IgD-negative memory B cell (primary cell): ENCODE data around the gene SLC26A5. TPM values are rescaled to one million over a fixed set of nuclear protein-coding genes. Genes with fewer than 3 reads are reported as not detected.
"Not testable (repeated sequence)": the region's sequence is repeated elsewhere in the genome, so short reads cannot be mapped to it uniquely, and the experiment has no call there.

Experiments
- H3K27ac Mint-ChIP-seq, 3 donors: one replicate each; pipeline ENCODE4 v1.8.0; 2020 to 2022; ENCODE audit warnings: mild to moderate bottlenecking in 3 of 3, mixed read lengths in 3 of 3, moderate library complexity in 1 of 3
- H3K27me3 Mint-ChIP-seq: one replicate; pipeline ENCODE4 v1.8.0; 2021; ENCODE audit warnings: mixed read lengths
- H3K36me3 Mint-ChIP-seq: one replicate; pipeline ENCODE4 v1.8.0; 2020; ENCODE audit warnings: mild to moderate bottlenecking, mixed read lengths
- H3K4me1 Mint-ChIP-seq, 3 donors: one replicate each; pipeline ENCODE4 v1.8.0; 2020 to 2022; ENCODE audit warnings: mixed read lengths in 3 of 3, mild to moderate bottlenecking in 1 of 3
- H3K4me3 Mint-ChIP-seq, 4 donors: one replicate each; pipeline ENCODE4 v1.8.0; 2020 to 2022; ENCODE audit warnings: mild to moderate bottlenecking in 4 of 4, mixed read lengths in 4 of 4, moderate library complexity in 3 of 4
- H3K9me3 Mint-ChIP-seq, 3 donors: one replicate each; pipeline ENCODE4 v1.8.0; 2020 to 2021; ENCODE audit warnings: mixed read lengths in 3 of 3, mild to moderate bottlenecking in 1 of 3
- polyA plus RNA-seq: library from polyadenylated mRNA; unstranded; fragments of 300-500 nt; fragmentation: Illumina TruSeq; gene quantifications from one replicate; pipeline ENCODE4 v1.2.3, GENCODE V29; 2021

The SLC26A5 gene
- polyA plus RNA-seq, 1 donor from 2014 or later: not detected

DNA sequence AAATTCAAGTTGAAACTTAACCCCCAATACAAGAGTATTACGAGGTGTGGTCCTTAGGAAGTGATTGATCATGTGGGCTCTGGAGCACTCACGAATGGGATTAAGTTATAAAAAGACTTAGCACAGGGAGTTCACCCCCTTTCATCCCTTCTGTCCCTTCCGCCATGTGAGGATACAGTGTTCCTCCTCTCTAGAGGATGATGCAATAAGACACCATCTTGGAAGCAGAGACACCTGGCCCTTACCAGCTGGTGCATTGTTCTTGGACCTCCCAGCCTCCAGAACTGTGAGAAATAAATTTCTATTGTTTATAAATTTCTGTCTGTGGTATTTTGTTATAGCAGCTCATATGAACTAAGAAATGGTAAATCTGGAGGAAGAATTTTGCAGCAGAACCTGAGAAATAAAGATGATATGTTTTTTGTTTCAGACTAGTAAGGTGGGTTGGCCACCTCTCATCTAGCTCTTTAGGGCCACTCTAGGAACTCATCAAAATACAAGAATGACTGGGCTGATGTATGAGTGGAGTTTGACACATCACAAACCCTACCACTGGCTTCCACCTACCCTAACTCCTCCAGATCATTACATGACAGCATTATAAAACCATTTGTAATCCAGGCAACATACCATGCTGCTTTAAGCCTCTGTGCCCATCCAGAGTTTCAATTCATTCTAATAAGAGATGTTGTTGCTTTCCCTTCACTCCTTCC lies 22.4 kb downstream of the SLC26A5 start:
- Mint-ChIP-seq H3K27me3 (peaks cover 5% of the 10 kb centered on the region), H3K36me3 (peaks cover 2% of the 10 kb centered on the region)

DNA sequence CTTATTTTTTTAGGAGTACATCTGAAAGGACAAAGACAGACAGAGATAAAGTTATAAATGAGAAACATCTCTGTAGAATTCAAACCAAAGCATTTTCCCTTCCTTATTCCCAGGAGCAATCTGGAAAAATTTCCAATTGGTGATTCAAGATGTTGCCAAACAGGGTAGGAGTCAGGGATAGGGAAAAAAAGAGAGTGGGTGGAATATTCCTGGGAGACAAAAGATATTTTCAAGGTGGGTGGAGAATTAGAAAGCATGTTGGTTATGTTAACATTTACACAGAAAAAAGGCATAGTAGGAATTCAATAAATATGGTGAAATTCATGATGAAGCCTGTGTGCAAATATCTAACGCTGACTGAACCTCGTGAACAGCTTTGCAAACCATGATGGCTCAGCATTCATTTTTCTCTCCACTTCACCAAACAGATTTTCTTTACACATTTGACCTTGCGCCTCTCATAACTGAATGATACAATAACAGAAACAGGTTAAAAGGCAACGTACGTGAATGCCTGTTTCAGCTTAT lies 25.1 kb downstream of the SLC26A5 start:
- H3K4me3 Mint-ChIP-seq: no peak overlapping the region
- H3K27ac Mint-ChIP-seq: no peak overlapping the region
- H3K27me3 Mint-ChIP-seq: peaks cover 6% of the 10 kb centered on the region
- H3K9me3 Mint-ChIP-seq: no peaks in the 10 kb centered on the region
- H3K36me3 Mint-ChIP-seq: no peaks in the 10 kb centered on the region
- no peaks in the 10 kb centered on the region for H3K4me1 Mint-ChIP-seq

More for the DNA sequence above, 22.4 kb downstream of the SLC26A5 start:
- Mint-ChIP-seq H3K9me3 (no peaks in the 10 kb centered on the region), H3K4me3 (no peak overlapping the region), H3K27ac (no peak overlapping the region), H3K4me1 (no peaks in the 10 kb centered on the region)

DNA sequence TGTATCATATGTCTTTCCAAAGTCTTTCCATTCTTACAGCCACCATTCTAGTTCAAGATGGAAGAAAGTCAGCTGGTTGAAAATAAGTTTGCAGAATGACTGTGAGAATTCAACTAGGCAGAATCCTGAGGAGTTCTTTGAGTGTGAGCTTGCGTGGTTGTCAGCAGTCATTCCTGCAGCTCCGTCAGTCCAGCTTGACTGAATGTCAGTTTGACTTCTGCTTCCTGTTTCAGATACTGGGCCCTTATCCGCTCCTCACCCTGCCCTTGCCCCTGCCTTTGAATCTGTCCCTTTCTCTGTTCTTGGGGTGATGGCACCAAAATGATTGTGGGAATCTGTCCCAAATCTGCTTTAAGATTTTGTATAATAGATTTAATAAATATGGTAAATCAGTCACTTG lies 27.8 kb downstream of the SLC26A5 start:
- Mint-ChIP-seq H3K36me3 (no peaks in the 10 kb centered on the region), H3K27ac (no peak overlapping the region), H3K4me1 (no peaks in the 10 kb centered on the region), H3K9me3 (peaks cover 0 to 2% (median 0%) of the 10 kb centered on the region in 3 donors), H3K4me3 (no peak overlapping the region), H3K27me3 (peaks cover 6% of the 10 kb centered on the region)

DNA sequence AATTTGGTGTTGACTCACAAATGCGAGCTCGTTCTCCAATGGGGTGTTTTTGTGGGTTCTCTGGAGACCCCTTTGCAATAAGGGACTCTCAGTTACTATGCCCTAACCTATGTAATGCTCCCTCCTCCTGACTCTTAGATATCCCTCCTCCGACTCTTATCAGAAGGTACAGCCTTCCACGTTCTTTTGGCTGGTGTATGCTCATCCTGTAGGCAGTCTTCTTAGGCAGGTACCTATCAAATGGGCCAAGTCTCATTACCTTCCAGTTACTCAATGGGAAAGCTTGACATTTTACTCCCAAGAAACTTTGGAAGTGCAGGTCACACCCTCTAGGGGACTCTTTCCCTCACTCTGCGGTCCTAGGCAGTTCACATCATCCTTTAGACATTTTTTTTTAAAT lies 32.6 kb downstream of the SLC26A5 start:
- no peak overlapping the region for H3K27ac Mint-ChIP-seq

DNA sequence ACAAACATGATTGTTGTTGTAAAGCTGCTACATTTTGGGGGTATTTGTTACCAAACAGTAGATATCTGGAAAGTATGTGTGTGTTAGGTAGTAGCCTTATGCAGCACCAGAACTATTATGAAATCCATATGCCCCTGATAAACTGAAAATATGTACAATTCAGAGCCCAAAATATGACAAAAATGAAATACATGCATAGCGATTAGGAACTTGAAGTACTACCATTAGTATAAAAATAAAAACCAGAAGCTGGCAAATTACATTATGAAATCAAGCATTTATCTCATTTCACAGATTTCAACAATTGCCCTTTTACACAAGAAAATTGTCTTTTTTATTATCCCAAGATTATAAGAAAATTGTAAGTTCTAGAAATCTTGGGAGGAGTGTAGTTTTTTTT lies 33.9 kb downstream of the SLC26A5 start:
- H3K4me3 Mint-ChIP-seq: no peak overlapping the region
- H3K27me3 Mint-ChIP-seq: peaks cover 6% of the 10 kb centered on the region
- no peak overlapping the region for H3K27ac Mint-ChIP-seq
- H3K36me3 Mint-ChIP-seq: no peaks in the 10 kb centered on the region
- peaks cover 0 to 2% (median 0%) of the 10 kb centered on the region in 3 donors for H3K9me3 Mint-ChIP-seq
- no peaks in the 10 kb centered on the region for H3K4me1 Mint-ChIP-seq

More for the DNA sequence above, 32.6 kb downstream of the SLC26A5 start:
- peaks cover 0 to 2% (median 0%) of the 10 kb centered on the region in 3 donors for H3K9me3 Mint-ChIP-seq
- H3K4me3 Mint-ChIP-seq: no peak overlapping the region
- no peaks in the 10 kb centered on the region for H3K4me1 Mint-ChIP-seq
- H3K27me3 Mint-ChIP-seq: peaks cover 9% of the 10 kb centered on the region
- H3K36me3 Mint-ChIP-seq: no peaks in the 10 kb centered on the region

DNA sequence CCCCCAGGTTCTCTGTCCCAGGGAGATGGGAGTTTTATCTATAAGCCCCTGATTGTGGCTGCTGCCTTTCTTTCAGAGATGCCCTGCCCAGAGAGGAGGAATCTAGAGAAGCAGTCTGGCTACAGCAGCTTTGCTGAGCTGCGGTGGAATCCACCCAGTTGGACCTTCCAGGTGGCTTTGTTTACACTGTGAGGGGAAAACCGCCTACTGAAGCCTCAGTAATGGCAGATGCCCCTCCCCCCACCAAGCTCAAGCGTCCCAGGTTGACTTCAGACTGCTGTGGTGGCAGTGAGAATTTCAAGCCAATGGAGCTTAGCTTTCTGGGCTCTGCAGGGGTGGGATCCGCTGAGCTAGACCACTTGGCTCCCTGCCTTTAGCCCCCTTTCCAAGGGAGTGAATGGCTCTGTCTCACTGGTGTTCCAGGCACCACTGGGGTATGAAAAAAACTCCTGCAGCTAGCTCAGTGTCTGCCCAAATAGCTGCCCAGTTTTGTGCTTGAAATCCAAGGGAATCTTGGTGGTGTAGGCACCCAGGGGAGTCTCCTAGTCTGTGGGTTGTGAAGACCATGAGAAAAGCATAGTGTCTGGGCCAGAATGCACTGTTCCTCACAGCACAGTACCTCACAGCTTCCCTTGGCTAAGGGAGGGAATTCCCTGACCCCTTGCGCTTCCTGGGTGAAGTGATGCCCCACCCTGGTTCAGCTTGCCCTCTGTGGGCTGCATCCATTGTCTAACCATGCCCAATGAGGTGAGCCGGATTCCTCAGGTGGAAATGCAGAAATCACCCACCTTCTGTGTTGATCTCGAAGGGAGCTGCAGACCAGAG lies 40.0 kb downstream of the SLC26A5 start:
- not testable (repeated sequence) for H3K4me3 Mint-ChIP-seq, H3K27me3 Mint-ChIP-seq, H3K36me3 Mint-ChIP-seq, H3K4me1 Mint-ChIP-seq, H3K9me3 Mint-ChIP-seq, H3K27ac Mint-ChIP-seq

DNA sequence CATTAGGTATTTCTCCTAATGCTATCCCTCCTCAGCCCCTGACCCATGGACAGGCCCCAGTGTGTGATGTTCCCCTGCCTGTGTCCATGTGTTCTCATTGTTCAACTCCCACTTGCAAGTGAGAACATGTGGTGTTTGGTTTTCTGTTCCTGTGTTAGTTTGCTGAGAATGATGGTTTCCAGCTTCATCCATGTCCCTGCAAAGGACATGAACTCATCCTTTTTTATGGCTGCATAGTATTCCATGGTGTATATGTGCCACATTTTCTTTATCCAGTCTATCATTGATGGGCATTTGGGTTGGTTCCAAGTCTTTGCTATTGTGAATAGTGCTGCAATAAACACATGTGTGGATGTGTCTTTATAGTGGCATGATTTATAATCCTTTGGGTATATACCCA lies 46.3 kb downstream of the SLC26A5 start:
- H3K9me3 Mint-ChIP-seq, H3K27ac Mint-ChIP-seq, H3K36me3 Mint-ChIP-seq, H3K27me3 Mint-ChIP-seq, H3K4me3 Mint-ChIP-seq, H3K4me1 Mint-ChIP-seq: not testable (repeated sequence)

DNA sequence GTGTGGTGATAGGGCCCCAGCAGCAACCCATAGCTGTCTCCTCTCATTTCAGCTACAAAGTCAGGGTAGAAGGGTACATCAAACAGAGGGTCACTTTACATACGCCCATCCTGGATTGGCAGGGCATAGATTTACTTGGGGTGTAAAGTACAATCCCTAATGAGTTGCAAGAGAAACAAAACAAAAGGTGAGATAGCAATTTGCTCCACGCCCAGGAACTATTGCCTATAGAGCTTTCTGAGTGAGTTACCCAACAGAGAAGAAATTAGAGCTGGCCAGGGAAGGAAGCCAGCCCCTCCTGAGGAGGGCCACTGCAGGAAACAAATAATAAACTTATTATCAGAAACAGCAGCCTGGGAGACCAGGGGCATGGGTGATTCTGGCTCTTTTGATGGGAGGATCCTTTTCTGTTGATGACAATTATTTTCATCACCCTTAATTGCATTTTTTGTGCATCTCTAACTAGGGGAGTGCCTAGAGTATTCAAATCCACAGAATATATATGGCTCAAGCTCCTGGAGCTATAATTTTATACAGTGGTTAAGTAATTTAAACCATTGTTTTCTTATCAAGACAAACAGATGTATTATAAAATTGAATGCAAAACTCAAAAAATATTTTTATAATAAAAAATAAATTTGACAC lies 47.4 kb downstream of the SLC26A5 start:
- H3K4me1 Mint-ChIP-seq: no peaks in the 10 kb centered on the region
- no peaks in the 10 kb centered on the region for H3K36me3 Mint-ChIP-seq
- H3K4me3 Mint-ChIP-seq: no peak overlapping the region
- H3K27me3 Mint-ChIP-seq: peaks cover 2% of the 10 kb centered on the region
- H3K9me3 Mint-ChIP-seq: peaks cover 0 to 6% (median 0%) of the 10 kb centered on the region in 3 donors
- H3K27ac Mint-ChIP-seq: no peak overlapping the region

DNA sequence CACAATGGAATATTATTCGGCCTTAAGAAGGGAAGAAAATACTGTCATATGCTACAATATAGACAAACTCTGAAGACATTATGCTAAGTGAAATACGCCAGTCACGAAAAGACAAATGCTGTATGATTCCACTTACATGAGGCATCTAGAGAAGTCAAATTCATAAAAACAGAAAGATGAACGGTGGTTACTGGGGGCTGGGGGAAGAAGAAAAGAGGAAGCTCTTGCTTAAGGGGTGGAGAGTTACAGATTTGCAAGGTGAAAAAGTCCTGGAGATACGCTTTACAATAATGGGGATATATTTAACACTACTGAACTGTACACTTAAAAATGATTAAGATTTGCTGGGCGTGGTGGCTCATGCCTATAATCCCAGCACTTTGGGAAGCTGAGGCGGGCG lies 49.5 kb downstream of the SLC26A5 start:
- Mint-ChIP-seq H3K4me1 (no peaks in the 10 kb centered on the region), H3K4me3 (no peak overlapping the region), H3K27ac (no peak overlapping the region), H3K27me3 (peaks cover 2% of the 10 kb centered on the region), H3K36me3 (no peaks in the 10 kb centered on the region), H3K9me3 (peaks cover 0 to 6% (median 0%) of the 10 kb centered on the region in 3 donors)

DNA sequence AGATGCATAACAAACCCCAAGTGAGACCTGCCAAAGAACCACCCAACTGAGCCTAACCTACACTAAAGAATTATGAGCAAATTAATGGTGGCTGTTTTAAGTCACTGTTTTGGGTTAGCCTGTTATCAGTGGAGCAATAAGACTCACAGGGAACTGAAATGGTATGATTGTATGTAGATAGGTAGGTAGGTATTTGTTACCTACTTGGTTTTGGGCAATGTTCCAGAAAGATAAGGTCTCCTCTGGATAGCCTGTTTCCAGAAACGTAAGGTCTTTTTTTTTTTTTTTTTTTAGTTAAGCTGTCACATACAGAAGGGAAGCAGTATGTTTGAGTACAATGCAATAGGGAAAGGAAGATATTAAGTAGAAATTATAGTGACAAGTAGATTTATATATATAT lies 50.9 kb downstream of the SLC26A5 start:
- Mint-ChIP-seq H3K9me3 (peaks cover 0 to 1% (median 0%) of the 10 kb centered on the region in 3 donors), H3K36me3 (no peaks in the 10 kb centered on the region), H3K4me3 (no peak overlapping the region), H3K27me3 (peaks cover under 1% of the 10 kb centered on the region), H3K27ac (no peak overlapping the region), H3K4me1 (no peaks in the 10 kb centered on the region)

DNA sequence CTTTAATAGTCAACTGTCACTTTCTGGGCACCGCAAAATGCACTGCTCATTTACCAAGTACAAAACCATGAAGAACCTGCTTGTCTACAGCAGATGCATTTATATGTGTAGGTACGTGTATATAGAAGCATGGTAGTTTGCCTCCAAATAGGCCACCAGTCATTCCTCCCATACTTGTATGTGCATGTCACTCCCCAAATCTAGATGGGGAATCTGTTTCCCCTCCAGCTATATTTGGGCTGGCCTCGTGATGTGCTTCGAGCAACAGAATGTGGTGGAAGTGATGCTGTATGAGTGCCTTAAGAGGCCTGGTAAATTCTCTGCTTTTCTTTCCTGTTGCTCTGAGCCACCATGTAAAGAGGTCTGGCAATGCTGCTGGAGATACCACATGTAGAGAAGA lies 51.4 kb downstream of the SLC26A5 start:
- Mint-ChIP-seq H3K27ac (no peak overlapping the region), H3K27me3 (no peaks in the 10 kb centered on the region), H3K4me1 (no peaks in the 10 kb centered on the region), H3K9me3 (peaks cover 0 to 1% (median 0%) of the 10 kb centered on the region in 3 donors), H3K4me3 (no peak overlapping the region), H3K36me3 (no peaks in the 10 kb centered on the region)

DNA sequence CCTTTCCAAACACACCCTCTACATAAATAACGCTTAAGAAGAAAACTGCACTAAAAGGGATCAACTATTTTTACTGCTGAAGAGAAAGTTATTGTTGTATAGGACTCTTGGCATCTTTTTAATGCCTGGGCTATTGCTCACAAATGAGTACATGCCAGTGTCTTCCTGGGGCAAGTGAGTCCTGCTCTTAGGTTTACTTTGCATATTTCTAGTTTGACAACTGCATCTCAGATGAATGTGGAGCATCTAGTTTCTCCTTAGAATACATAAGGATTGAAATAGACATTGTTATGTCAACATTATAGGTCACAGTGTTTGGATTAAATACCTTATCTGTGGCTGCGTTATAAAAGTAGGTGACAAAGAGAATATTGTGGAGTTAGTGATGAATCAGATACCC lies 54.0 kb downstream of the SLC26A5 start:
- Mint-ChIP-seq H3K4me3 (no peak overlapping the region), H3K4me1 (no peaks in the 10 kb centered on the region), H3K36me3 (no peaks in the 10 kb centered on the region), H3K9me3 (peaks cover 0 to 1% (median 0%) of the 10 kb centered on the region in 3 donors), H3K27me3 (no peaks in the 10 kb centered on the region), H3K27ac (no peak overlapping the region)

DNA sequence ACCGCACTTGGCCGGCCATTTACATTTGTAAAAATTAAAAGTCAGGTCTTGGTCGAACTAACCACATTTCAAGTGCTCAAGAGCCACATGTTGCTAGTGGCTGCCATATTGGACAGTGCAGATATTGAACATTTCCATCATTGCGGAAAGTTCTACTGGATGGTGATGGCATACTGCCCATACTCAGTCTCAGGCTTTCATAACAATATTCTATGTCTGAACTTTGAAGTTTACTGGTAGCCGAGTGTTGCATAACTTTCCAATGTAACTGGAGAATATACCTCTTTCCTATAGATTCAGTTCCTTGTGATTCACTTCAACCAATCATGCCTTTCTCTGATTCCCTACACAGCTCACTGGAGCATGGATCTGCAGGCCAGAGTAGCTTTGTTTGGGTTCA lies 54.9 kb downstream of the SLC26A5 start:
- Mint-ChIP-seq H3K4me3 (no peak overlapping the region), H3K4me1 (no peaks in the 10 kb centered on the region), H3K27me3 (no peaks in the 10 kb centered on the region), H3K9me3 (no peaks in the 10 kb centered on the region), H3K27ac (no peak overlapping the region), H3K36me3 (no peaks in the 10 kb centered on the region)

DNA sequence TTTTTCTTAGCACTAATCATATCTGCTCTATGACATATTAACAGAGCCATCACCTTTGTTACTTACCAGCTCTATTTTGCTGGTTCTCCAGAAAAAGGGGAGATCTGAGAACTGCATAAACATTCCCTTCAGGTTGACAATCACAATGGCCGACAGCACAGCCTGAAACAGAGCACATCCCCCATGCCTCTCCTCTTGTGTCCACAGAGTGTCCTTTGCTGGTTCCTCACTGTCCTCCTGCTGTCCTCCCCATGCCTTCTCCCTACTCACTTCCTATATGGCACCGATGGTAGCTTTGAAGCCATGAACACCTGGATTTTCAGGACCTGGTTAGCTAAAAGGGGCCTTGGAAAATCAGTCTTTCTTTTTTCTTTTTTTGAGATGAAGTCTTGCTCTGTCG lies 56.7 kb downstream of the SLC26A5 start:
- Mint-ChIP-seq H3K4me1 (no peaks in the 10 kb centered on the region), H3K4me3 (no peak overlapping the region)

DNA sequence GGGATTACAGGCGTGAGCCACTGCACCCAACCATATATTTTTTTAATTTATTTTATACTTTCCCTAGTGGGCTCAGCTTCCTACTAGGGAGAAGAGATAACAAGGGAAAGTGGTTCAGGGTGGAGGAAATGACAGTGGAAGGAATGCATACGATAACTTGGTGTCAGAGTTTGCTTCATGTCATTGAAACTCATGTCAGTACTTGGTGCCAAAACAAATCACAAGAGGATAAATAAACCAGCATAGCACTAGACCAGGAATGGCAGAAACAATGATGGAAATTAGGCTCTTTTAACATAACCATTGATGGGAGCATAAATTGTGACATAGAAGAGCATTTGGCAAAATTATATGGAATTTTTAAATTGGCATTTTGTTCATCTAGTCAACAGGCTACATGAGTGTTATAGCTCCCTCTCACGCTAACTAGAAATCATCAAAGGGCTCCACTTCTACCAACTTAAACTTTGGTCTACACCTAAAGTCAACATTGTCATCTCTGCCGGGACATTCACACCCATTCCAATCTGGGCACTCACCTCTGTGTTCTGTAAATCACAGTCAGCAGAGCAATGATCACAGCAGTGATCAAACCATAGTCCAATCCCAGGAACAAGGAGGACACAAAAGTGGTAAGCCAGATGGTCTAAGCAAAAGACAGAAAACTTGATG lies 57.4 kb downstream of the SLC26A5 start:
- Mint-ChIP-seq H3K27me3 (no peaks in the 10 kb centered on the region), H3K9me3 (no peaks in the 10 kb centered on the region), H3K4me3 (no peak overlapping the region), H3K36me3 (no peaks in the 10 kb centered on the region), H3K27ac (no peak overlapping the region), H3K4me1 (no peaks in the 10 kb centered on the region)

More for the DNA sequence above, 56.7 kb downstream of the SLC26A5 start:
- H3K36me3 Mint-ChIP-seq: no peaks in the 10 kb centered on the region
- H3K27me3 Mint-ChIP-seq: no peaks in the 10 kb centered on the region
- no peak overlapping the region for H3K27ac Mint-ChIP-seq
- H3K9me3 Mint-ChIP-seq: no peaks in the 10 kb centered on the region
